Stimulated activated CD4-positive, alpha-beta T cell treated with anti-CD3 and anti-CD28 coated beads, Interleukin-1b, Interleukin-23, amount 100 ng/mL, for 24 hours (primary cell): Measurements from ENCODE around the gene SMYD3.
"Not testable (repeated sequence)": the region's sequence is repeated elsewhere in the genome, so short reads cannot be mapped to it uniquely, and the experiment has no call there.

Source experiments
- DNase-seq, 4 experiments: peaks; one replicate each; pipeline ENCODE4 v3.0.0-alpha.2; 2020; ENCODE audit warnings: low read depth in 4 of 4, low spot score in 1 of 4

SMYD3 gene

DNA sequence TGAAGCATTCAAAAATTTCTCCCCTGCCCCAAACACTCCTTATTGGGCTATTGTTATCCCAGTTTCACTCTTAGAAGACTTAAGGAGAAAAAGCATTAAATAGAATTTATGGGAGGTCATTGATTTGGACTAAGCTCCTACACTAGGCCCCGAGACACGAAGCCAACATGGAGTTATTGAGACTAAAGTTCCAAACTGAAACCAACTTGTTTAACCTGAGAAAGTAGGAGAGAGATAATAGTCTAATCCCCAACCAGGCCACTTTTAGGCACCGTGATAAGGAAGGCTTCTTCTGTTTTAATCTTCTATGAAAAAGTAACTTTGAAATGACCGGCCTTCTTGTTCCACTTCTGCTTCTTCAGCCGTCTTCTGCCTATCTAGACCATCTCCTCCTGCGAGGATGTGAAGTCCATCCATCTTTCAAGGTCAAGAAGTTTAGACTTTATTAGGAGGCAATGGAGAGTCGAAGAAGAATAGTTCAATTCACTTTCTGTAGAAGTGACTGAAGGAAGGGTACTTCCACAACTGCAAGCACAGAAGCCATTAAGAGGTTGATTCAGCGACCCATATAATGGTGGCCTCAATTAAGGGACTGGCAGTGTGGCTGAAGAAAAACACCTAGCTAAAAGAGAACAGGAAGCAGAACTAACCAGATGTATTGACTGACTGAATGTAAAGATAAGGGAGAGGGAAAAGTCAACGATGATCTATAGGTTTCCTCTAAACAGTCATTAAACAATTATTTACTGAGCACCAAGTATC is 428.8 kb downstream of the SMYD3 start:
- no peak for DNase-seq

DNA sequence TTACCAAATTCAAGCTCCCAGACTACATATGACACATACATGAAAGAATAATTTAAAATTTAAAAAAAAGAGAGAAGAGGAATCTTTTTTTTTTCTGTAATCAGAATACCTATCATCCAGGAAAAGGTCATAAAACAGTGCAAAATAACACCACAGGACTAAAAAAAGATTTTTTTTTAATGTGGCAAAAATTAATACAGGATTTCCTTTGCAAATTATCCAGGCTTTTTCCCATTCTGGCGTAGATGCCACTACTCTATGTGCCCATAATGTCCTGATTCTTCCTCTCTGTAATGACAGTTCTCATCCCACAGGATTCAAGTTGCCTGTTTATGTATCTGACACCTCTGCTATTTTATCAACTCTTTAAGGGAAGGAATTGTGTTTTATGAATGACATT is 429.6 kb downstream of the SMYD3 start:
- no peak for DNase-seq

DNA sequence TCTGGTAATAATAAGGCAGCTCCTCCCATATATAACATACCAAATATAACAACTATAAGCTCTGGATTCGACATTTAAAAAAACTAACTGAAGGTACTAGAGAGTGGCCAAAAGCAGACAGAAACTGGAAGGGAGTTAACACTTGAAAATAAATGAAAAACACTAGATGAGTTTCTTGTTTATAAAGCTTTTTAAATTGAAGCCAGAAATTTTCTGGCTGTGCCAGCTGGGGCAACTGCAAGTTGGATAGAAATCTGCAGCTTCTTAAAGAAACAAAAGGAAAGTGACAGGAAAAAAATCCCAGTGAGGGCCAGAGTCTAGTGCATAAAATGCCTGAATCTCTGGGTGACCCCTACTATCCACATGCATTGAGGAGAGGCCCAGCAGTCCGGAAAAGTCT is 432.7 kb downstream of the SMYD3 start:
- no peak for DNase-seq

DNA sequence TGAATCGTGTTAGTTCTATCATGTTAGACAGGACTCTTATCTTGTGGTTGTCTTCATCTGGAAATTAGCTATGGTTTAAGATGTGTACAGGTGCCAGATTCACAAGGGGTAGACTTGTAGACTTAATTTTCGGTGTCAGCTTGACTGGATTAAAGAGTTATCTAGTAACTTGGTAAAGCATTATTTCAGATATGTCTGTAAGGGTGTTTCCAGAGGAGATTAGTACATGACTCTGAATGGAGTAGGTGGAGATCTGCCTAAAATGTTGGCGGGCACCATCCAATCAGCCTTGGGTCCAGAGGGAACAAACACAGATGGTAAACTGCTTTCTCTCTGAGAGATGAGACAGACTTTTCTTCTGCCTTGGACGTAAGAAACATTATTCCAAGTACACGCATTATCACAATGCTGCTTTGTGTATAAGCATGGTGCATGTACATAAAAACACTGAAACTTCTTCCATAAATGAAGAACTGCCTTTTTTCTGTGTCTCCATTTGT is 434.6 kb downstream of the SMYD3 start:
- DNase-seq, result no peak

GRCh38 chr1:246071981-246072380 is 435.1 kb downstream of the SMYD3 start:
- not testable (repeated sequence) for DNase-seq

DNA sequence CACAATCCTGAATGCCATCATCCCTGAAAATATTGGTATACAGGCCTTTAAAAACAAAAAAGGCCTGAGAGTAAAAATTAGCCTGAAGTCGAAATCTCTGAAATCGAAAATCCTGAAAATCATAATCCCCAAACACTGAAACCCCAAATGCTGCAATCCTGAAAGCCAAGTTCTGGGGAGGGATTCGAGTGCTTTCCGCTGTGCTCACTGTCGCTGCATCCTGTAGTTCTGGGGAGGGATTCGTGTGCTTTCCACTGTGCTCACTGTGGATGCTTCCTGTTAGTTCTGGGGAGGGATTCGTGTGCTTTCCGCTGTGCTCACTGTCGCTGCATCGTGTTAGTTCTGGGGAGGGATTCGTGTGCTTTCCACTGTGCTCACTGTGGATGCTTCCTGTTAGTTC is 435.5 kb downstream of the SMYD3 start:
- not testable (repeated sequence) for DNase-seq

- DNase-seq, result no peak
Measured at GRCh38 chr1:246069581-246069980, 437.5 kb downstream of the SMYD3 start.

GRCh38 chr1:246068619-246069509 is 438.2 kb downstream of the SMYD3 start:
- DNase-seq, result no peak

GRCh38 chr1:246068217-246068512 is 438.9 kb downstream of the SMYD3 start:
- no peak for DNase-seq

DNA sequence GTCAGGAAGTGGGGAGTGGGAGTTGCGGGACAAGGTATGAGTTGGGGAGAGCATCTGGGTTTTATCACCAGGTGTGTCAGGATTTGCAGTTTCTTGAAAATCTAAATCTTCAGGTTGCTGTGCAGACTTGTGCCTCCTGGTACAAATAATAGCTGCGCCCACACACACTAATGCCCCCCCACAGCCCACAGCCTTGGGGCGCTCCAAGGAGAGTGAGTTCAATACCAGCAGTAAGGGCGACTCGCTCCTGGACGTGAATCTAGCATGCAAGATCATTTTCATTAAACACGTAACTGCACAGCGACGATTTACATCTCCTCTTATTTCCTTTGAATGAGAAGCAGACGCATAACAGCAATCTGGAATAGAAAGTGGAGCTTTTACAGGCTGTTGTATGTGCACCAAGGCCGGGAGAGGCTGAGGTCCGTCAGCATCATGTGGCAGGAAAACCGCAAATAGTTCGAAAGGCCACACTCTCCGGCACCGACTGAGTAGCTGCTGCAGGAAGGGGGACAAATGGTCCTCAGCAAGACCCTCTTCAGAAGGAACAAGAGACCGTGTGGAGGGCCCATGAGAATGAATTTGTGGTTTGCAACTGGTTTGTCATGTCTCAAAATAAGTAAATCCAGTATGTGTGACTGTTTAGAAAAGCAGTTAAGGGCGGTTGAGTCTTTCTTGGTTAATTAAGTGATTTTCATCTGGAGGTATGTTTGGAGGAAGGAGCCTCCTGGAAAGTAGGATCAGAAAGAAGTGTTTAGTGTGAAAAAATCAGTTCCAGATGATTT is 439.5 kb downstream of the SMYD3 start:
- no peak for DNase-seq

DNA sequence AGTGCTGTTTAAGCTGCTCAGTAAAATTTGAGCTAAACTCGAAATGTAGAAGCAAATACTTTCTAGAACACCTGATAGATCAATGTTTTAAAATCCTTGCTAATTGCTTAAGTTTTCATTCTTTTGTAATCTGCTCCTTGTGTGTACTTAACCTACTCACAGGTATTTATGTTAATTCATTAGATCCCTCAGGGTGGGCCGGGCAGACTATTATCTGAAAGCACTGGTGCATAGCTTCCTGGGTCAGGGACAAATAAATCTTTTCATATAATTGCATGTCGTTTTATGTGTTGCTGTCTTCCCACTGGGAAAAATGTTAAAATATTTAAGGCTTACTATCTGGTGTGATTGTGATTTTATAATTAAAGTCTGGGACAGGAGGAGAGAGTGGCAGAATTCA is 440.5 kb downstream of the SMYD3 start:
- no peak for DNase-seq

GRCh38 chr1:246065592-246065991 is 441.5 kb downstream of the SMYD3 start:
- DNase-seq, result no peak

DNA sequence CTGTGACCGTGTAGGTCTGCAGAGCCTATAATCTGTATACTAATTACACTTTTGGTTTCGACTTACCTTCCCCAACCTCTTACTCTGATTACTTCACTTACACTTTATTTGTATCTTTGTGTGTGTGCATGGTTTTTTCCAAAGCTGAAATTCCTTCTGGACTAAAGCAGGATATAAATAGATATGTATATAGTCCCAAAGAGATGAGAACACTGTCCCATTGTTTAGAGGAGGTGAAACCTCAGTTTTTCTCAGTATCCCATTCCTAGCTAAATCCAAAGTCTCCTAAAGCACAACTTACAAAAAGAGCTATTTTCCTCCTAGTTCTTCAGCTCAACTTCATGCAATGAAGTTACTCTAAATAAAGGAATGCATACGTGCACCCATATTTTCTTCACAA is 442.2 kb downstream of the SMYD3 start:
- no peak for DNase-seq

DNA sequence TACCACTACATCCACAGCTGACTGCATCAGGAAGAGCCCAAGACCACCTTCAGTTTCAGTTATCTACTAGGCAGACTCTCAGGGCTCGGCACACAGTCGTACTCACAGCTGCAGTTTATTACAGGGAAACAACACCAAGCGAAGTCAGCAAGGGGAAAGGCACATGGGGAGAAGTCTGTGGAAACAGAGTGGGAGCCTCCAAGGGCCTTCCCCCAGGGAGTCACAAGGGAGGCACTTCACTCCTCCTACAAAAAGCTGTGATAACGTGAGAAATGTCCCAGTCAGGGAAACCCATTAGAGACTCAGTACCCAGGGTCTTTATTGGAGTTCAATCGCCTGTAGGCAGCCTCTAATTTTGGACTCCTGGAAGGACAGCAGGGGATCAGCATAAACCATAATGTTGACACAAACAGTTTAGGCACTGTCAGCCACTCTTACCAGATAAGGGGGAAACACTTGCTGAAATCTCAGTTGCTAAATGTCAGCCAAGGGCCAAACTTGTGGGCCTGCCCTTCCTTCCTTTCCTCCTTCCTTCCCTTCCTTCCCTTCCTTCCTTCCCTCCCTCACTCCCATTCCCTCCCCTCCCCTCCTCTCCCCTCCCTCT is 444.0 kb downstream of the SMYD3 start:
- DNase-seq, result no peak

DNA sequence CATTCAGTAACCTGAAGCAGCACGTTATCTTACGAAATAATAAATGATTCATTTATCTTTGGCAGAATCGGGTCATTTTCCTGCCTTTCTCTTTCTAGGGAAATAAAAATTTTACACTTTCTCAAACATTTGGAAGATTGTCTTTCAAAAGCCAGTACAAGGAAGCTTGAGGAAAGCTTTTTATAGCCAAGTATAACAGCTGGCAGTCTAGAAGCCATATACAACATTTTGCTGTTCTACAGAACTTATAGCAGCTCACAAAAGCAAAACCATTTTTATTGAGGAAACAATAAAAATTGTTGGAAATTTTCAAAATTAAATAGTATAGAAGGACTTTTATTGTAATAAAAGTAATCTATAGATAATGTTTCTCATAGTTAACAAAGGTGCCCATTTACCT is 448.6 kb downstream of the SMYD3 start:
- DNase-seq, result no peak

GRCh38 chr1:246052603-246053002 is 454.5 kb downstream of the SMYD3 start:
- DNase-seq, result no peak

GRCh38 chr1:246051909-246052518 is 455.1 kb downstream of the SMYD3 start:
- no peak for DNase-seq

DNA sequence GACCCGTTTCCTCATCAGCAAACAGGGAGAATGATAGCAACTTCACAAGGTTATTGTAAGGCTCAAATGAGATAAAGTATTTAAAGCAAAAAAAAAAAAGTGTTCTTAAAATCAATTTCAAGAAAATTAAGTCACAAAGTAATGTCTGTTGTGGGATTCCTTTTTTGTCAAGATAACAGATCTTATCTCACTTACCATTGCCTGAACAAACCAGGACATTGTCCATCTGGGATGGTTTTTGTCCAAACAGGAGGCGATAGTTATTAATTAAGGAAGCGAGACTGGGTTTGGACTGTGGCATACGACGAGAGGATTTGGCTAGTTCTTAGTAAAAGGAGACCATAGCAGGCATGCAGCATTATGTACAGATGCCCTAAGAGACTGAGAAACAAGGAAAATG is 458.4 kb downstream of the SMYD3 start:
- no peak for DNase-seq

GRCh38 chr1:246043556-246043955 is 463.5 kb downstream of the SMYD3 start:
- DNase-seq, result no peak

GRCh38 chr1:246041360-246041759 is 465.7 kb downstream of the SMYD3 start:
- no peak for DNase-seq
